Measurements from ENCODE around the gene LYRM4.
"Not testable (repeated sequence)": the region's sequence is repeated elsewhere in the genome, so short reads cannot be mapped to it uniquely, and the experiment has no call there.

Gene LYRM4

GRCh38 chr6:5083307-5083583 is 177.5 kb downstream of the LYRM4 start:
- in situ Hi-C loops (cut with HindIII; ENCODE audit: low pct_ligation_motif_present, low pct_unique_long_range_greater_than_20kb, low sequenced_read_pairs) = no loop called here
- peak; percentile 4 for DNase-seq

- DNase-seq = peak; percentile 89
These were observed 178.1 kb downstream of the LYRM4 start for GRCh38 chr6:5082487-5083306.

GRCh38 chr6:5081955-5082354 is 178.8 kb downstream of the LYRM4 start:
- DNase-seq = peak; percentile 16
- in situ Hi-C loops (cut with HindIII; ENCODE audit: low pct_ligation_motif_present, low pct_unique_long_range_greater_than_20kb, low sequenced_read_pairs) = no loop called here

More at GRCh38 chr6:5082487-5083306, 178.1 kb downstream of the LYRM4 start:
- in situ Hi-C loops (cut with HindIII; ENCODE audit: low pct_ligation_motif_present, low pct_unique_long_range_greater_than_20kb, low sequenced_read_pairs) = no loop called here

- no peak for DNase-seq
- in situ Hi-C loops (cut with HindIII; ENCODE audit: low pct_ligation_motif_present, low pct_unique_long_range_greater_than_20kb, low sequenced_read_pairs) = no loop called here
These were observed 179.6 kb downstream of the LYRM4 start for GRCh38 chr6:5081182-5081581.

- DNase-seq = no peak
- in situ Hi-C loops (cut with HindIII; ENCODE audit: low pct_ligation_motif_present, low pct_unique_long_range_greater_than_20kb, low sequenced_read_pairs) = no loop called here
These were observed 180.2 kb downstream of the LYRM4 start for GRCh38 chr6:5080574-5080973.

- in situ Hi-C loops (cut with HindIII; ENCODE audit: low pct_ligation_motif_present, low pct_unique_long_range_greater_than_20kb, low sequenced_read_pairs) = no loop called here
- no peak for DNase-seq
These were observed 181.1 kb downstream of the LYRM4 start for GRCh38 chr6:5079692-5080091.

GRCh38 chr6:5078121-5078669 is 182.6 kb downstream of the LYRM4 start:
- peak; percentile 28 for DNase-seq
- in situ Hi-C loops (cut with HindIII; ENCODE audit: low pct_ligation_motif_present, low pct_unique_long_range_greater_than_20kb, low sequenced_read_pairs) = no loop called here

- in situ Hi-C loops (cut with HindIII; ENCODE audit: low pct_ligation_motif_present, low pct_unique_long_range_greater_than_20kb, low sequenced_read_pairs) = no loop called here
- no peak for DNase-seq
These were observed 183.8 kb downstream of the LYRM4 start for GRCh38 chr6:5076931-5077330.

- no peak for DNase-seq
- in situ Hi-C loops (cut with HindIII; ENCODE audit: low pct_ligation_motif_present, low pct_unique_long_range_greater_than_20kb, low sequenced_read_pairs) = no loop called here
These were observed 186.8 kb downstream of the LYRM4 start for GRCh38 chr6:5073992-5074391.

GRCh38 chr6:5072440-5072839 is 188.3 kb downstream of the LYRM4 start:
- in situ Hi-C loops (cut with HindIII; ENCODE audit: low pct_ligation_motif_present, low pct_unique_long_range_greater_than_20kb, low sequenced_read_pairs) = no loop called here
- DNase-seq = no peak

GRCh38 chr6:5071216-5071615 is 189.5 kb downstream of the LYRM4 start:
- DNase-seq = peak; percentile 67
- in situ Hi-C loops (cut with HindIII; ENCODE audit: low pct_ligation_motif_present, low pct_unique_long_range_greater_than_20kb, low sequenced_read_pairs) = no loop called here

- in situ Hi-C loops (cut with HindIII; ENCODE audit: low pct_ligation_motif_present, low pct_unique_long_range_greater_than_20kb, low sequenced_read_pairs) = no loop called here
- no peak for DNase-seq
These were observed 192.5 kb downstream of the LYRM4 start for GRCh38 chr6:5068153-5068751.

GRCh38 chr6:5067305-5067704 is 193.4 kb downstream of the LYRM4 start:
- no peak for DNase-seq
- in situ Hi-C loops (cut with HindIII; ENCODE audit: low pct_ligation_motif_present, low pct_unique_long_range_greater_than_20kb, low sequenced_read_pairs) = no loop called here

GRCh38 chr6:5066456-5067093 is 194.2 kb downstream of the LYRM4 start:
- in situ Hi-C loops (cut with HindIII; ENCODE audit: low pct_ligation_motif_present, low pct_unique_long_range_greater_than_20kb, low sequenced_read_pairs) = no loop called here

GRCh38 chr6:5063617-5064016 is 197.1 kb downstream of the LYRM4 start:
- in situ Hi-C loops (cut with HindIII; ENCODE audit: low pct_ligation_motif_present, low pct_unique_long_range_greater_than_20kb, low sequenced_read_pairs) = no loop called here
- DNase-seq = no peak

More at GRCh38 chr6:5066456-5067093, 194.2 kb downstream of the LYRM4 start:
- DNase-seq = no peak

GRCh38 chr6:5061152-5061551 is 199.6 kb downstream of the LYRM4 start:
- no peak for DNase-seq
- in situ Hi-C loops (cut with HindIII; ENCODE audit: low pct_ligation_motif_present, low pct_unique_long_range_greater_than_20kb, low sequenced_read_pairs) = no loop called here

GRCh38 chr6:5060439-5060838 is 200.3 kb downstream of the LYRM4 start:
- DNase-seq; in situ Hi-C loops (cut with HindIII; ENCODE audit: low pct_ligation_motif_present, low pct_unique_long_range_greater_than_20kb, low sequenced_read_pairs): not testable (repeated sequence)

GRCh38 chr6:5059036-5059896 is 201.5 kb downstream of the LYRM4 start:
- DNase-seq = no peak
- in situ Hi-C loops (cut with HindIII; ENCODE audit: low pct_ligation_motif_present, low pct_unique_long_range_greater_than_20kb, low sequenced_read_pairs) = no loop called here
